EH (cell line): Measurements from ENCODE around the gene SRPK3.
A peak's percentile ranks its signal among the peaks of the same experiment; 100 is the strongest.
"Not testable (repeated sequence)": the region's sequence is repeated elsewhere in the genome, so short reads cannot be mapped to it uniquely, and the experiment has no call there.

Source experiments
- DNase-seq: peaks from one replicate; pipeline ENCODE4 v3.0.0-alpha.2; 2015; ENCODE audit warnings: low read depth

SRPK3 gene

GRCh38 chrX:153745067-153745433, 35.8 kb upstream of the SRPK3 start:
- DNase-seq: not testable (repeated sequence)

DNA sequence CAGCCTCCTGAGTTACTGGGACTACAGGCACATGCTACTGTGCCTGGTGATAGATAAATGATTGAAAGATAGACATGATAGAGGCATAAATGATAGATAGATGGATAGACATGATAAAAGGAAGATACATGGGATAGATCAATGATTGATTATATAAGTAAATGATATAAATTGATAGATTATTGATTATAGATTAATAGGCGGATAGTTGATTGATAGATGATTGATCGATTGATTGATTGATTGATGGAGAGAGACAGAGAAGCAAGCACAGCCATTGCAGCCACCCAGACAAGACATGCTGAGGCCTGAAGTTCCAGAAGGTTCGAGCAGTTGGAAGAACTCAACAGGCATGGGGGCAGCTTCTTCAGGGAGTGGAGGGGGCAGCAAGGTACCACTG, 34.5 kb upstream of the SRPK3 start:
- no peak for DNase-seq

DNA sequence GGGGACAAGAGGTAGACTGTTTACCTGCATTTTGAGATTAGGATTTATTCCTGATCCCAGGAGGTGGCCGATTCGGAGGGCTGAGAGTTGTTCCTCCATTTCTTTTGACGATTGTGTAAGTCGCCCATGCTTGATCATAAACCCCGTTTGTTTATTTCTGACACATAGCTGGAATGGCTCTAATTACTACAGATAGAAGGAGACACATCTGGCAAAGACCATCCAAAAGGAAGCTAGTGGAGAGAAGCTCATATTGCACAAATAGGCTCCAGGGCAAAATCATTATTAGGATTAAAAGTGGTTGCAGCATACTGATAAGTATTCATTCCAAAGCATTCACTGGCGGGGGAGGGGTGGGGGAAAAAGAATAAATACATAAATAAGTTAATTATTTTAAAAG, 33.9 kb upstream of the SRPK3 start:
- peak; percentile 35 for DNase-seq

DNA sequence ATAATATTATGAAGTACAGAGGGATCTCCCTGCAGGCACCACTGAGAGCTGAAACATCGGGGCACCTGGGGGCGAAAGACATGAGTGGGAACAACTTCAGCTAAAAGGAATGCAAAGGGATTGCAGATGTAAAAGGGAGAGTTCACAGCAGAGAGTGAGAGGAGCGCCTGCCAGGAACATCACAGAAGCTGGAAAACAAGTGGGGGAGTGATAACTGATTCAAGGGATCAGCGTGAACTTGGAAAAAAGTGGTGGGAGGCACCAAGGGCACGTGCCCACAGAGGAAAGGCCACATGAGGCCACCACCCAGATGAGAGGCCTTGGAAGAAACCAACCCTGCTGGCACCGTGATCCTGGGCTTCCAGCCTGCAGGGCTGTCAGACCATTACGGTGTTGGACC, 31.8 kb upstream of the SRPK3 start:
- not testable (repeated sequence) for DNase-seq

DNA sequence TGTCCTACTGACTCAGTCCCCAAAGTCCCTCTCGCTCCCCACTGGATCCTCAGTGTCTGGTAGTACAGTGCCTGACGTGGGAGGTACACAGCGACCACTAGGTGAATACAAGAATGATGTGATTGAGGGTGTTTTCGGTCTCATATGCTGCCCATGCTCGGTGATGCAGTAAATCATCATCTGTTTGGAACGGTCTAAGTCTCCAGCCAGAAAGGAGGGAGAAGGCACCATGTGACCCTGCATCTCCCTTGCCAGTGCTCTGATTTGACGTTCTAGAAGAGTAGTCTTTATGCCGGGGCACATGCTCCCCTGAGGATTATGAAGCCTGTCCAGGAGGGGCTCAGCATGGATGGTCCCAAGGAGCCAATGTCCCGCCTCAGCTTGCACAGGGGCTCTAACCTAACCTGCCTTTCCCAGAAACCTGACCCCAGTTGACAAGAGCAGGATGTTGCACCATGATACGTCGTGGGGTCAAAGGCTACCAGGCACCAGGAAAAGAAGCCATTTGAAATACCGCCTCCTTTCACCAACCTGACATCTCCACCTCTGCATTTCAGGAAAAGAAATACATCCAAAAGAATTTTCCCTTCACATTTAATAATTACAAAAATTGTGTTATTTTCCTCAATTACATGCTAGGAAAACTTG, 30.6 kb upstream of the SRPK3 start:
- no peak for DNase-seq

- DNase-seq: no peak
Measured at GRCh38 chrX:153755136-153755535, 25.7 kb upstream of the SRPK3 start.

- no peak for DNase-seq
Measured at GRCh38 chrX:153761863-153762262, 19.0 kb upstream of the SRPK3 start.

- DNase-seq: no peak
Measured at GRCh38 chrX:153762626-153763173, 18.1 kb upstream of the SRPK3 start.

GRCh38 chrX:153763298-153763932, 17.4 kb upstream of the SRPK3 start:
- no peak for DNase-seq

- DNase-seq: peak; percentile 79
Measured at GRCh38 chrX:153763989-153764755, 16.7 kb upstream of the SRPK3 start, which contains the start of gene PLXNB3. Gene PLXNB3 (plus strand): TSS chrX:153764249. CDS start chrX:153765536, 1,287 bp downstream.

DNA sequence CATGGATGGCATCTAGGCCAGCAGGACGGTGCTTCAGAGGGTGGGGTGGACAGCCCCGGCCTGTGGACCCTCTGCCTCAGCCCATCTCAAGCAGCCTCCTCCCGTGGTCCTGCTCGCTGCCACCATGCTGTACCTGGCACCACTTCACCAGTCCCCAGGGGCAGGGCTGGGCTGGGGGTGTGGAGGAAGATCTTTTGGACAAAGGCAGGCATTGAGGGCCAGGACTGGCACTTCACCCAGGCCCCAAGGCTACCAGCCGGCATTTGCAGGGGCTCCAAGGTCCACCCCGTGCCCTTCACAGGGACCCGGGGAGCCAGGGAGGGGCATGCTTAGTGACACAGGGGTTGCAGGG, 16.1 kb upstream of the SRPK3 start:
- DNase-seq: no peak

- DNase-seq: peak; percentile 25
Measured at GRCh38 chrX:153765138-153766079, 15.4 kb upstream of the SRPK3 start.

DNA sequence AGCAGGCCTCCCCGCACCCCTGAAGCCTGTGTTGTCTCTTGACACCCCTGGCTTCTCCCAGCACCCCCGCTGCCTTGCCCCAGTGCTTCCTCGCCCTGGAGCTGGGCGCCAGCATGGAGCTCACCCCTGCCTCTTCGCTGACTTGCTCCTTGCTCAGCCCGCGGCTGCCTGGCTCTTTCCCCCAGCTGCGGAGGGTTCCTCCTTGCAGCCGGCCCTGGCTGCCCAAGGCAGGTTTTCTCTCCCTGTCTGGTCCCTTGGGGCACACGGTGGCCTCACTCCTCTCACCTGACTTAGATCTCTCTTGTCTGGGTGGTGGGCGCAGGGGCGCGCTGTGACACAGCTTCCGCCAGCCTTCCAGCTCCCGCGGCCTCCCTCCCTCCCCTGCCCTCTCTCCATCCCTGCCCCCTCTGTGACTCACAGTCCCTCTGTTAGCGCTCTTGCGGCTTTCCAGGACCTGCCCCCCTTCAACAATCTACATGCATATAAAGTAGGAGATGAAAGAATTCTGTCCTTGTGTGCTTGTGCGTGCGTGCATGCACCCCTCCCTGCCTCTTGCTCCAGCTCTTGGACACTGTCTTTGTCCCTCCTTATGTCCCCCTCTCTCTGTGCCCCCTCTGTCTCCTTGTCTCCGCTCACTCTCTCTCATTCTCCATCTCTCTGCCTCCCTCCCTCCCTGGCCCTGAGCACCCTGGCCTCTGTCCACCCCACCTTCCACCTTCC, 14.6 kb upstream of the SRPK3 start:
- DNase-seq: peak; percentile 82

GRCh38 chrX:153766871-153767673, 13.8 kb upstream of the SRPK3 start:
- no peak for DNase-seq

DNA sequence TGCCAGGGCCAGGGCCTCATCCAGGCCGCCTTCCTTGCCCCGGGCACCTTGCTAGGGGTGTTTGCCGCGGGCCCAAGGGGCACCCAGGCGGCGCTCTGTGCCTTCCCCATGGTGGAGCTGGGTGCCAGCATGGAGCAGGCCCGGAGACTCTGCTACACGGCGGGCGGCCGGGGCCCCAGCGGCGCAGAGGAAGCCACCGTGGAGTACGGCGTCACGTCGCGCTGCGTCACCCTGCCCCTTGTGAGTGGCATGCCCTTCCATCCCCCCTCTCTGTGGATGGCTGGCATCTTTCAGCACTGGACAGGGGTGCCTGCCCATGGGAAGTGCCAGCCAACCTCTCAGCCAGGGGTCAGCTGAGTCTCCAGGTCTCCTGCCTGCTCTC, 13.2 kb upstream of the SRPK3 start:
- DNase-seq: no peak

GRCh38 chrX:153768311-153769157, 12.3 kb upstream of the SRPK3 start:
- DNase-seq: no peak

GRCh38 chrX:153769158-153769864, 11.5 kb upstream of the SRPK3 start:
- DNase-seq: no peak

DNA sequence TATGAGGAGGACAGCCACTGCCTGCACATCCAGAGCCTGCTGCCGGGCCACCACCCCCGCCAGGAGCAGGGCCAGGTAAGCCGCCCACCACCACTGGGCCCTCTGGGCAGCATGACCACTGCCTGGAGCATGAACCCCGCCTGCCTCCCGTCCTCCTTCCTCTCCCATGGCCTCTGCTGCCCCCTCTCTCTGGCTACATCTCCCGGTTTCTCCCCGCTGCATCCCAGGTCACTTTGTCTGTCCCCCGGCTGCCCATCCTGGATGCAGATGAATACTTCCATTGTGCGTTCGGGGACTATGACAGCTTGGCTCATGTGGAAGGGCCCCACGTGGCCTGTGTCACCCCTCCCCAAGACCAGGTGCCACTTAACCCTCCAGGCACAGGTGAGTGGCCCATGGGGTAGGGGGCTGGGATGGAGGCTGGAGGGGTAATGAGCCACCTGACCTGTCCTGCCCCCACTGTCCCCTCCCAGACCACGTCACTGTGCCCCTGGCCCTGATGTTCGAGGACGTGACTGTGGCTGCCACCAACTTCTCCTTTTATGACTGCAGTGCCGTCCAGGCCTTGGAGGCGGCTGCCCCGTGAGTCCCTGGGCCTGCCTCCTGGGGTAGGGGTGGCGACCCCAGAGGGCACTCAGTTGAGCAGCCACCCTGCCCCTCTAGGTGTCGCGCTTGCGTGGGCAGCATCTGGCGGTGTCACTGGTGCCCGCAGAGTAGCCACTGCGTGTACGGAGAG, 10.8 kb upstream of the SRPK3 start:
- no peak for DNase-seq
